Activated CD8-positive, alpha-beta memory T cell treated with anti-CD3 and anti-CD28 coated beads, Interleukin-2, amount 50 U/mL, for 48 hours (primary cell): Measurements from ENCODE around the gene LMBR1.
"Not testable (repeated sequence)": the region's sequence is repeated elsewhere in the genome, so short reads cannot be mapped to it uniquely, and the experiment has no call there.

Experiments used
- DNase-seq: peaks from one replicate; pipeline ENCODE4 v3.0.0-alpha.2; 2020

LMBR1 gene

GRCh38 chr7:156843582-156843981 lies 49.4 kb downstream of the LMBR1 start:
- DNase-seq, result not testable (repeated sequence)

- DNase-seq, result no peak
Observed at GRCh38 chr7:156843157-156843556, 49.8 kb downstream of the LMBR1 start.

DNA sequence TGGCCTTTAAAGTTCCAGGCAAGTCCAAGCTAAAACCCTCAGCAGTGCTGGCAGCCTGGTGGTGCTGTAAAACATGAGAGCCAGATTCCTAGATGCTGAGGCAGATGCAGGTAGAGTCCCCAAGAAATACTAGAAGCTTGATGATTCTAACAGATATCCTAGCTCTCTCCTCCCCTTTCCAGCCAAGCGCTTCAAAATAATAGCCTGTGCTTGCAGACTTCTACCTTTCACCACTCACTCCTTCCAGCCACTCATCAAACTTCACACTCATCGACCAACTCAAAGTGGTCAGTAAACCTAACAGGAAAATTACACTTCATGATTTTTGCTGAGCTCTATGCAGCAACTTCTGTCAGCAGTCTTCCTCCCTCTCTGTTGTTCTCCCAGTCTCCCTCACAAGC lies 50.2 kb downstream of the LMBR1 start:
- no peak for DNase-seq

GRCh38 chr7:156842317-156842716 lies 50.7 kb downstream of the LMBR1 start:
- DNase-seq, result no peak

GRCh38 chr7:156841497-156841896 lies 51.5 kb downstream of the LMBR1 start:
- no peak for DNase-seq

- DNase-seq, result no peak
Observed at GRCh38 chr7:156840134-156840533, 52.8 kb downstream of the LMBR1 start.

DNA sequence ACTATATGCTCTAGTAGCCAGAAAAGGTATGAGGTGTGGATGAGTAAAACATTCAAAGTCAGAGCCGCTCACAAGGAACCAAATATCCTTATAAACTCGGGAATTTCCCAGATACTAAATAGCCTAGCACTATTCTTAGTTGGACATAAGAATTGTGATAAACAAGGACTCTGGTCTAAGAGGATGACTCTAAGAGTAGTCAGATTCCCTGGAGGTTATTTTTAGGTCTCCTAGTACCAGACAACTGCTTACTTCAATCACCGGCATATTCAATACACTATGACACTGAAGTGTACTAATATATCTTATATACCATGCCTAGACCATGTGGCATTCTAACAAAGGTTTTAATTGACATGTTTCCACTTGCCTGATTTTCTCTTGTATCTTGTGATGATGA lies 56.5 kb downstream of the LMBR1 start:
- DNase-seq, result no peak

DNA sequence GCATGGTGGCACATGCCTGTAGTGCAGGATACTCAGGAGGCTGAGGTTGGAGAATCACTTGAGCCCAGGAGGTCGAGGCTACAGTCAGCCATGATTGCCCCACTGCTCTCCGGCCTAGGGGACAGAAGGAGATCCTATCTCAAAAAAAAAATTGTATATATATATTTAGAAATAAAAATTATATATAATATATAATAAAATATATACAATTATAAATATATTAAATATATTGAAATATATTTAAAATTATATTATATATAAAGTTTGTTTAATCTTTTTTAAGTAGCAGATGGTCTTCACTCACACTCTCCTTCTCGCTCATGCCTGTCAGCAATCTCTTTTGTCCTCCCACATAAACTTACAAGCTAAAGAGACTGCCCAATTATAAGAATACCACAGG lies 58.5 kb downstream of the LMBR1 start:
- DNase-seq, result no peak

DNA sequence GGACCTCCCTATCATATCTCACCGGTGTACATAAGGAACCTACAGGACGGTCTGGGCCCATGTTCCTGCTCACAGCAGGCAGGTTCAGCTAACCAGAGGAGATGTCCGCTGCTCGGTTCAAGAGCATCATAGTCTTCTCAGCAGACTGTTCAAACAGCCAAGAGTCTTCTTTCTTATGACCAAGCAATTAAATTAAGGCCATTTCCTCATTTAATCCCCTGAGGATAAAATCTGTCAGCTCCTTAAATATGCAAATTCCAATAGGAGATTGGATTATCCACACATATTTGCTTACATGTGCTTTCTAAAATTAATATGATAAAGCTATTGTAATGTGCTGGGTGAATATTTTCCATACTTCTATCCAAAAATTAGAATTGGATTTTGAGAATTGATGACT lies 59.7 kb downstream of the LMBR1 start:
- no peak for DNase-seq

DNA sequence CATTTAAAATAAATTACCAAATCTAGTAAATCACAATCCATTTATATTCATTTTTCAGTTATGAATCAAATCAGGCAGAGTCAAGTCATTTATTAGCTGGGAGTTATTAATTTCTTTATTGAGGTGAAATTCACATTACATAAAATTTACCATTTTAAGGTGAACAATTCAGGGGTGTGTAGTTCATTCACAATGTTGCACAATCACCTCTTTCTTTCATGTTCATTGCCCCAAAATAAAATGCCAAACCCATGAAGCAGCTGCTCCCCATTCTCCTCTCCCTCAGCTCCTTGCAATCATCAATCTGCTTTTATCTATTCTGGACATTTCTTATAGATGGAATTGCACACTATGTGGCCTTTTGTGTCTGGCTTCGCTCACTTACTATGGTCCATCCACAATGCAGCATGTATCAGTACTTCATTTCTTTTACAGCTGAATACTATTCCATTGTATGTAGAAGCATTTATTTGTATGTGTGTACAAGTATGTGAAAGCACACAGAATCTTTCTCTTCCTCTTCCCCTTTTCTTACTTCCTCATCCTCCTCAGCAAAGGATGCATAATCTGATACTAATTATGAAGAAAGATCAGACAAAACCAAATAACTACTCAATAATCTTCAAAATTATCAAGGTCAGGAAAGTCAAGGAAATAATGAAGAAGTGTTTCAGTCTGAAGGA lies 60.6 kb downstream of the LMBR1 start:
- DNase-seq, result no peak

DNA sequence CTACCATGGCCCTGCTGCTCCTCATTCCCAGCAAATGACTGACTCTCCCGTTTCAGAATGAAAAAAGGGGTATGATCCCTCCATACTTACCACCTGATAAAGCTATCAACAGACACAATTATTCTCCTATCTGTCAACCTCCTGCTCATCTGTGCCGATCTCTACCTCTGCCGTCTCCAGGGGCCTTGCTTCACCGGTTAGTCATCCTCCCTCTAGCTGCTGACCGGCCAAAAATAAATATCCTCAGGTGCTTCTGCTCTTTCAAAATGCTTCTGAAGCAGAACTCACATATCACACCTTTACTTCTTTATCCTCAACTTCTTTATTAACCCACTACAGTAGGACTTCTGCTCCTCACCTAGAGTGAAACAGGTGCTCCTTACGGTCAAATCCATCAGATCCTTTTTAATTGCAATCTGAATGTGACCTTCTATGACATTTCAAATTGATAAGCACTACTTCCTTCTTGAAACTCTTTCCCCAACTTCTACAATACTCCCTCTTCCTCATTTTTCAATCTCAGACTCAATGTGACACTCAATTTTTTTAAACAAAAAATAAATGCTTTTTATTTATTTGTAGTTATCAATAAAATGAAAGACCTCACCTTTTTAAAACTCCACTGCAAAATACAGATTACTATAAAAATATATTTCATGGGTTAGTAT lies 63.2 kb downstream of the LMBR1 start:
- no peak for DNase-seq

GRCh38 chr7:156827587-156828203 lies 65.3 kb downstream of the LMBR1 start:
- no peak for DNase-seq

- no peak for DNase-seq
Observed at GRCh38 chr7:156823435-156823834, 69.5 kb downstream of the LMBR1 start.

DNA sequence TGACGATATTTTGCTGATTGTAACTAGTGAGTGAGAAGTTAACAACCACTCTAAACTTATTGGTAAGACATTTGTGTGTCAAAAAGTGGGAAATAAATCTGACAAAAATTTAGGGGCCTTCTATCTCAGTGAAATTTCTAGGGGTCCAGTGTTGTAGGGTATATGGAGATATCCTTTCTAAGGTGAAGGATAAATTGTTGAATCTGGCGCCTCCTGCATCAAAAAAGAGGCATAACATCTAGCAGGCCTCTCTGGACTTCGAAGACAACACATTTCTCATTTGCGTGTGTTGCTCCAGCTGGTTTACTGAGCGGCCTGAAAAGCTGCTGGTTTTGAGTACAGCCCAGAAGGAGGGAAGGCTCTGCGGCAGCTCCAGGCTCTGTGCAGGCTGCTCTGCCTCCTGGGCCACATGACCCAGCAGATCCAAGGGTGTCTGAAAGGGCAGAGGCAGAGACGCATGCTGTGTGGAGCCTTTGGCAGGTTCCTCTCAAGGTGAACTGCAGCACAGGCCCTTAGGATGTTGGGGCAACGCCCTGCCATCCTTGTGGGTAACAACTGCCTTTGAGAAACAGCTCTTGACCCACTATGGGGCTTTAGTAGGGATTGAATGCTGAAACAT lies 72.4 kb downstream of the LMBR1 start:
- no peak for DNase-seq

GRCh38 chr7:156819733-156820295 lies 73.2 kb downstream of the LMBR1 start:
- DNase-seq, result no peak

DNA sequence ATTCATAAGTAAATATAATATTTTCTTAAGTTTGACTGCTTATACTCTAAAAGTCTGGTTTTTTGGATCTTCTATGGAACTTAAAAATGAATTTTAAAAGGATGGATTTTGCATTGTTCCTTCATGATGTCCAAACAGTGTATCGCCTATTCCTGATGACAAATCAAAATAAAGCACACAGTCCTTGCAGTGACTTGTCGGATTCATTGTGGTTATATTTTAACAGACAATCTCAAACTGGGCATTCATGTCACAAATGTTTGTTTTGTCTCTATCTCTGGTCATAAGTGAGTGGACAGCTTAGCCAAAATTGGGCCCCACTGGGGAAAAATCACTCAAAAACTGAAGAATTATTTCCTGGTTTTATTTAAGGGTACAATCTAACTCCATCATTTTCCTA lies 74.8 kb downstream of the LMBR1 start:
- DNase-seq, result no peak

DNA sequence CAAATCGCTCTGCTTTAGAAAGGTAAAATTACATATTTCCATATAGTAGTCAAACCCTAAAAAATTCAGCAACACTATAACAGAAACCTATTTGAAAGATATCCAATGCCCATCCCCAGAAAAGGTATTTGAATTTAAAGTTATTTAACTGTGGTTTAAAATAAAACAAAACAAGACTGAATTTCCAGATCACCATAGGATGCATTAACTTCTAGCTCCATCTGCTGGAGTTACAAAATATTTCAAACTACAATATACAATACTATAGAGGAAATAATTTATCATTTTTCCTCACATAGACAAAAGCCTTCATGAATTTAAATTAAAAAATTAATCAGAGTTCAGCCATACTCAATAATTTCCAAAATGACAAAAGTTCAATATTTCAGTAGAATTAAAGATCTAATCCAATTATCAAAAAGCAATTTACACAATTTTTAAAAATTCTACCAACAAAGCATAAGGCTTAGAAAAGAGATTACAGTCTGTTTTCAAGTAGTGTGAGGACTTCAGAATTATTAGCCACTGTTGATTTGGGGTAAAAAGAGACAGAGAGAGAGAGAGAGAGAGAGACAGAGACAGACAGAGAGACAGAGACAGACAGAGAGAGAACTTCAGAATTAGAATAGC lies 75.9 kb downstream of the LMBR1 start:
- DNase-seq, result no peak

GRCh38 chr7:156811706-156812105 lies 81.3 kb downstream of the LMBR1 start:
- no peak for DNase-seq

GRCh38 chr7:156803656-156804055 lies 89.3 kb downstream of the LMBR1 start:
- not testable (repeated sequence) for DNase-seq

- DNase-seq, result no peak
Observed at GRCh38 chr7:156802214-156802613, 90.8 kb downstream of the LMBR1 start.

- DNase-seq, result no peak
Observed at GRCh38 chr7:156795415-156795814, 97.6 kb downstream of the LMBR1 start.

- DNase-seq, result no peak
Observed at GRCh38 chr7:156793334-156793733, 99.6 kb downstream of the LMBR1 start.

DNA sequence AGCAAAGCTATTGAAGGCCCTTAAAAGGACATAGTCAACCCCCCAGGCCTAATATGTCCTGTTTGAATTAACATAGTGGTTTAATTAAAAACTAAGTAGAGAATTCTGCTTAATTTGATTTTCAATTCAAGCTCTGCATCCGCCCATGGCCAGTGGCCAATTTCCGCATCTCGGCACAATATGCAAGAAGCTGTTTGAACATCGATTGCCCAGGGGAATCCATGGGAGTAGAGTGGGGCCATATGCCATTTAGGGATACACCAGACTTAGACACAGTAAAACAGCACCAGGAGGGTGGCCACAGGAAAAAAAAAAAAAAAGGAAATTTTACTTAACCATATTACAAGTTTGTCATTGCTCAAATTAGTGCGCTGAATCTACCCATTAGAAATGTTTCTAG lies 100.4 kb downstream of the LMBR1 start:
- no peak for DNase-seq
